ENCODE results near the gene CLDN1.

DNA sequence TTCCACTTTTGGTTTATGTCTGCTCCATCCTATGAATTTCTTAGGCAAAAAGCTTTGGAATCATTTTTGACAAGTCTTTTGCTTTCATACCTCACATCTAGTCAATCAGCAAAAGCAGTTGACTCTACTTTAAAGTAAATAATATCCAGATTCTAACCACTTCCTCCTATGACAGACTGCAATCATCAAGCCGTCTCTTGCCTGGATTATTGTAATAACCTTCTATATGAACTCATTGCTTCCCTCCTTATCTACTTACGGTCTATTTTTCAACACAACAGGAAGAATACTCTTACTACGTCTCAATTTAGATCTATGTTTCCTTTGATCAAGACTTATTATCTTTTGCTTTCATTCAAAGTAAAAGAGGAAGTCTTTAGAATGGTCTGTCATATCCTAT, 20.7 kb downstream of the CLDN1 start:
- TF ChIP-seq, protein P1, sequence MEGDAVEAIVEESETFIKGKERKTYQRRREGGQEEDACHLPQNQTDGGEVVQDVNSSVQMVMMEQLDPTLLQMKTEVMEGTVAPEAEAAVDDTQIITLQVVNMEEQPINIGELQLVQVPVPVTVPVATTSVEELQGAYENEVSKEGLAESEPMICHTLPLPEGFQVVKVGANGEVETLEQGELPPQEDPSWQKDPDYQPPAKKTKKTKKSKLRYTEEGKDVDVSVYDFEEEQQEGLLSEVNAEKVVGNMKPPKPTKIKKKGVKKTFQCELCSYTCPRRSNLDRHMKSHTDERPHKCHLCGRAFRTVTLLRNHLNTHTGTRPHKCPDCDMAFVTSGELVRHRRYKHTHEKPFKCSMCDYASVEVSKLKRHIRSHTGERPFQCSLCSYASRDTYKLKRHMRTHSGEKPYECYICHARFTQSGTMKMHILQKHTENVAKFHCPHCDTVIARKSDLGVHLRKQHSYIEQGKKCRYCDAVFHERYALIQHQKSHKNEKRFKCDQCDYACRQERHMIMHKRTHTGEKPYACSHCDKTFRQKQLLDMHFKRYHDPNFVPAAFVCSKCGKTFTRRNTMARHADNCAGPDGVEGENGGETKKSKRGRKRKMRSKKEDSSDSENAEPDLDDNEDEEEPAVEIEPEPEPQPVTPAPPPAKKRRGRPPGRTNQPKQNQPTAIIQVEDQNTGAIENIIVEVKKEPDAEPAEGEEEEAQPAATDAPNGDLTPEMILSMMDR (IDR thresholded peaks at IDR 0.05; ENCODE audit: low read length): no peak
- no peak for TF ChIP-seq EZH2 (optimal IDR thresholded peaks at IDR 0.05; ENCODE audit: low read depth, low read length)

Measured in MM.1S (cell line).